ENCODE results near the gene TAF6L.

DNA sequence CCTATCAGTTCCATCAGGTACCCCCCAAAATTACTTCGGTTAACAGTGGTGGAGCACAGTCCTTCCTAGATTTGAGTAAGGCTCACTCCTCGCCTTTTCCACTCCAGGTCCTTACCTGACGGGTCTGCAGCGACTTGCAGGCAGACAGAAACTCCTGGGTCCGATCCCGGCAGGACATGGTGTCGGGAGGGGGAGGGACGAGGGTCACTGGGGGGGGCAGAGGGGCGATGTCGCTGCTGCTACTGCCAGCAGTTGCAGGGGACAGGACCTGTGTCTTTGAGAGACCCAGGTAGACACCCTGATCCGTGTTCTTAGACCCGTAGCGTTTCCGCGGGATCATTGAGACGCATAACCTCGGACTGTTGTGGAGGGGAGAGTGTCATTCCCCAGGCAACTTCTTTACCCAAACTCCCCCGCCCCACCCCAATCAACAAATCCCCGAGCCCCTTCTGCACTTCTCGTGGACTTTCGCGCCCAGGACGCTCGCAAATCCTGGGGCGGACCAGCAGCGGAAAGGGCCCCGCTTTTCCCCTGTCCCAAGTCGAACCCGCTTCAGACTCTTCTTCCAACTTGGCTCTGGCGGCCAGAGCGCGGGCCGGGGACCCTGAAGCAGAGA, 59.8 kb downstream of the TAF6L start:
- no peak for TF ChIP-seq NFE2L1 (tag; IDR thresholded peaks at IDR 0.05; ENCODE audit: borderline replicate concordance, low read depth)
- TF ChIP-seq GTF2E2 (tag; IDR thresholded peaks at IDR 0.05): no peak
- no peak for TF ChIP-seq TCFL5 (CRISPR knock-in tag; conservative IDR thresholded peaks at IDR 0.05)
- peak; percentile 25; the same call in 1 of the 2 replicates for TF ChIP-seq FOXM1 (IDR thresholded peaks at IDR 0.05; ENCODE audit: low read depth)
- no peak; the same call in 1 of the 2 replicates for TF ChIP-seq FOXM1 (CRISPR knock-in tag; IDR thresholded peaks at IDR 0.05; ENCODE audit: low read depth)
- no peak for TF ChIP-seq ZNF431 (CRISPR knock-in tag; IDR thresholded peaks at IDR 0.05)
- no peak for TF ChIP-seq SMC3 (conservative IDR thresholded peaks at IDR 0.05; ENCODE audit: insufficient read depth, low read depth, low read length)
- no peak for TF ChIP-seq CBX1 (IDR thresholded peaks at IDR 0.05; ENCODE audit: low read depth)
- no peak for TF ChIP-seq SMARCC2 (IDR thresholded peaks at IDR 0.05; ENCODE audit: low read depth)
- TF ChIP-seq SPI1 (IDR thresholded peaks at IDR 0.05; ENCODE audit: borderline replicate concordance, low read depth, low read length): no peak
- TF ChIP-seq, protein P1, sequence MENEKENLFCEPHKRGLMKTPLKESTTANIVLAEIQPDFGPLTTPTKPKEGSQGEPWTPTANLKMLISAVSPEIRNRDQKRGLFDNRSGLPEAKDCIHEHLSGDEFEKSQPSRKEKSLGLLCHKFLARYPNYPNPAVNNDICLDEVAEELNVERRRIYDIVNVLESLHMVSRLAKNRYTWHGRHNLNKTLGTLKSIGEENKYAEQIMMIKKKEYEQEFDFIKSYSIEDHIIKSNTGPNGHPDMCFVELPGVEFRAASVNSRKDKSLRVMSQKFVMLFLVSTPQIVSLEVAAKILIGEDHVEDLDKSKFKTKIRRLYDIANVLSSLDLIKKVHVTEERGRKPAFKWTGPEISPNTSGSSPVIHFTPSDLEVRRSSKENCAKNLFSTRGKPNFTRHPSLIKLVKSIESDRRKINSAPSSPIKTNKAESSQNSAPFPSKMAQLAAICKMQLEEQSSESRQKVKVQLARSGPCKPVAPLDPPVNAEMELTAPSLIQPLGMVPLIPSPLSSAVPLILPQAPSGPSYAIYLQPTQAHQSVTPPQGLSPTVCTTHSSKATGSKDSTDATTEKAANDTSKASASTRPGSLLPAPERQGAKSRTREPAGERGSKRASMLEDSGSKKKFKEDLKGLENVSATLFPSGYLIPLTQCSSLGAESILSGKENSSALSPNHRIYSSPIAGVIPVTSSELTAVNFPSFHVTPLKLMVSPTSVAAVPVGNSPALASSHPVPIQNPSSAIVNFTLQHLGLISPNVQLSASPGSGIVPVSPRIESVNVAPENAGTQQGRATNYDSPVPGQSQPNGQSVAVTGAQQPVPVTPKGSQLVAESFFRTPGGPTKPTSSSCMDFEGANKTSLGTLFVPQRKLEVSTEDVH (IDR thresholded peaks at IDR 0.05; ENCODE audit: low read depth, partially characterized antibody): no peak
- TF ChIP-seq ZNF274 (IDR thresholded peaks at IDR 0.05; ENCODE audit: borderline replicate concordance, low read depth, low read length): no peak
- TF ChIP-seq, protein P2, sequence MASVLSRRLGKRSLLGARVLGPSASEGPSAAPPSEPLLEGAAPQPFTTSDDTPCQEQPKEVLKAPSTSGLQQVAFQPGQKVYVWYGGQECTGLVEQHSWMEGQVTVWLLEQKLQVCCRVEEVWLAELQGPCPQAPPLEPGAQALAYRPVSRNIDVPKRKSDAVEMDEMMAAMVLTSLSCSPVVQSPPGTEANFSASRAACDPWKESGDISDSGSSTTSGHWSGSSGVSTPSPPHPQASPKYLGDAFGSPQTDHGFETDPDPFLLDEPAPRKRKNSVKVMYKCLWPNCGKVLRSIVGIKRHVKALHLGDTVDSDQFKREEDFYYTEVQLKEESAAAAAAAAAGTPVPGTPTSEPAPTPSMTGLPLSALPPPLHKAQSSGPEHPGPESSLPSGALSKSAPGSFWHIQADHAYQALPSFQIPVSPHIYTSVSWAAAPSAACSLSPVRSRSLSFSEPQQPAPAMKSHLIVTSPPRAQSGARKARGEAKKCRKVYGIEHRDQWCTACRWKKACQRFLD (CRISPR knock-in tag; IDR thresholded peaks at IDR 0.05): no peak; the same call in 1 of the 2 replicates
